HG03064 (cell line): ENCODE results near the gene CCT8.

Experiments used
- ATAC-seq: cut with Tn5 transposase; IDR thresholded peaks from one replicate; pipeline ENCODE4 v1.9.1; 2021; ENCODE audit warnings: low read depth; ENCODE audit not compliant: unreplicated experiment

CCT8 gene, protein sequence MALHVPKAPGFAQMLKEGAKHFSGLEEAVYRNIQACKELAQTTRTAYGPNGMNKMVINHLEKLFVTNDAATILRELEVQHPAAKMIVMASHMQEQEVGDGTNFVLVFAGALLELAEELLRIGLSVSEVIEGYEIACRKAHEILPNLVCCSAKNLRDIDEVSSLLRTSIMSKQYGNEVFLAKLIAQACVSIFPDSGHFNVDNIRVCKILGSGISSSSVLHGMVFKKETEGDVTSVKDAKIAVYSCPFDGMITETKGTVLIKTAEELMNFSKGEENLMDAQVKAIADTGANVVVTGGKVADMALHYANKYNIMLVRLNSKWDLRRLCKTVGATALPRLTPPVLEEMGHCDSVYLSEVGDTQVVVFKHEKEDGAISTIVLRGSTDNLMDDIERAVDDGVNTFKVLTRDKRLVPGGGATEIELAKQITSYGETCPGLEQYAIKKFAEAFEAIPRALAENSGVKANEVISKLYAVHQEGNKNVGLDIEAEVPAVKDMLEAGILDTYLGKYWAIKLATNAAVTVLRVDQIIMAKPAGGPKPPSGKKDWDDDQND

DNA sequence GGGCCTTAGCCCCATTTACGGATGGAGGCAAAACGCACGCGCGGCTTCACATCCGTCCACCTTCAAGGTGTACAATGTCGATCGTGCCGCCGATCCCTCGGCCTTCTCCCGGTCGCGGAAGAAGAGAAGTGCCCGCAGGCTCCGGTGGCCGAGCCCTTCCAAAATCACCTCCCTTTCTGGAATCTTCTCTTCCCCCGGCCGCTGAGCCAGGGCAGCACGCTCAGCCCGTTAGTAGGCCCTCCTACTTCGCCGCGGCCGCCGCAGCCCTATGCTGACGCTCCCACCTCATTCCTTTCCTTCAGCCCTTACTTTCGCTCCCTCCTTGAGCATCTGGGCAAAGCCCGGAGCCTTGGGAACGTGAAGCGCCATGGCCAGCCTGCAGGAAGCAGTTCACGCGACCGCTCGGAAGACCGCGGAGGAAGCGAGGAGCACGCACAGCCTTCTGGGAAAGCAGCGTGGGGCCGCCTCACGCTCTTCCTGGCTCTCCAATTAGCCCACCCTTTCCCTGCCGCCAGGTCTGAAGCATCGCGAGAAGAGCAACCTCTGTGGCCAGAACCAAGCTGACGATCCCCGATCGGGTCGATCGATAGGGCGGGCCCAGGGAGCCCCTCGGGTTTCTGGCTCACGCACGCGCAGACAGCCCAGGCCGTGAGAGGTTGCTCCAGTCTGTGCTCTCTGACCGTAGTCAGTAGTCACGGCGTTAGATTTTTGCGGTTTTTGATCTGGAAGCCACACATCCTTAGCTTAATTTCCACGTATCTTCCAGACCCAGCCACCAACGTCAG is at the start of gene CCT8:
CCT8 (minus strand) TSS at position 427 of the 785 bp plus-strand sequence; CDS start at position 369, 58 bp downstream.
- ATAC-seq: peak; percentile 87

DNA sequence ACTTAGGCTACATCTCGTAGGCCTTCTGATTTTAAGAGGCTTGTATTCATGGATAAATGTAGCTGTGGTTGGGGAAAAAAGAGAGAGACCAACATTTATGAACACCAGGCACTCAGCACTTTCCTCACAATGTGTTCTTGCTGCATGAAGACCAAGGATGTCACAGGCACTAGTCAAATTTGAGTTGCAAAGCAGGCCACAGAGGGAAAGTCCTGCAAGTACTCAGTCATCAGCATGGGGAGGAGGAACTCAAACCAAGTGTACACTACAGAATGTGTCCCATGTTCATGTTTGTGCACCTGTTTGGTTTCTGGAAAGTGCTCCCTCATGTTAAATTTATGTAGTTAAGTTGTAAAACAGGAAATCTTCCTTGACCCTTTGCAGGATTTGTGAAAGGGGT is 48.3 kb upstream of the CCT8 start:
- no peak for ATAC-seq

DNA sequence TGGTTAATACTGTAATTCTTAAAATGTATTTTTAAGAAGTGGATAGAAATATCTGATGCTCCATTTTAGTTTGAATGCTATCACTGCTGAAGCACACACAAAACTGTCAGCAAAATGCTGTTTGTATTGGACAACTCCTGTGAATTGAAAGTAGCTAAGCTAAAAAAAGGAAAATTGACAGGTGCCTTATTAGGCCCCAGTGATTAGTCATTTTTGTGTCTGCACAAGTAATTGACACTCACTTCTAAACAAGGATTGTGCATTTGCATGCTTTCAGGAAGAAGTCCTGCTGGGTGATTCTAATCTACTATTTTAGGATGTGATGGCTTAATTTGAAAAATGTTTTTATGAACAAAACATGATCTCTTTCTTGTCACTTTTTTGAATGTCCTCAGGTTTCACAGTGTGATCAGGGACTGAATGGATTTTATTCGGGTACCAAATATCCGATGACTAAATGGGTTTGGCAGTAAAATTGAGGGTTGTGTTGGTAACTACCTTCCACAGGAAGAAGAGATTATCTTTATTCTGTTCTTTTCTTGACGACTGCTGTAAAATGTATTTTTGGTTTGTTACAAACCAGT is 44.0 kb upstream of the CCT8 start:
- no peak for ATAC-seq

DNA sequence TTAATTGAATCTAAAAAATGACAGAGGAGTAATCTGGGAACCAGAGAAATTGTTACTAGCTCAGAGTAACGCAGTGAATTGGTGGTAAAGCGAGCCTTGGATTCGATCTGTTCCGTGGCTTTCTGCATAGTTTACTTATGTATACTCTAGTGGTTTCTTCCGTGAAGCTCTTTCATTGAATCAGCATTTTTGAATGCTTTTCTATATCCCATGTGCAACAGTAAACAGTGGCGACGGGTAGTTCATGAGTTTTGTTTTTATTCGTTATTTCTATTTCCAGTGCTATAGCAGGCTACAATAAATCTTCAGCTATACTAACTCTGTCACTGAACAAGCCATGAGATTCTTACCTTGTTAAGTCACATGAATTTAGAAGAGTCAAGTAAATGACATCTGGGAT is 42.5 kb upstream of the CCT8 start:
- no peak for ATAC-seq

DNA sequence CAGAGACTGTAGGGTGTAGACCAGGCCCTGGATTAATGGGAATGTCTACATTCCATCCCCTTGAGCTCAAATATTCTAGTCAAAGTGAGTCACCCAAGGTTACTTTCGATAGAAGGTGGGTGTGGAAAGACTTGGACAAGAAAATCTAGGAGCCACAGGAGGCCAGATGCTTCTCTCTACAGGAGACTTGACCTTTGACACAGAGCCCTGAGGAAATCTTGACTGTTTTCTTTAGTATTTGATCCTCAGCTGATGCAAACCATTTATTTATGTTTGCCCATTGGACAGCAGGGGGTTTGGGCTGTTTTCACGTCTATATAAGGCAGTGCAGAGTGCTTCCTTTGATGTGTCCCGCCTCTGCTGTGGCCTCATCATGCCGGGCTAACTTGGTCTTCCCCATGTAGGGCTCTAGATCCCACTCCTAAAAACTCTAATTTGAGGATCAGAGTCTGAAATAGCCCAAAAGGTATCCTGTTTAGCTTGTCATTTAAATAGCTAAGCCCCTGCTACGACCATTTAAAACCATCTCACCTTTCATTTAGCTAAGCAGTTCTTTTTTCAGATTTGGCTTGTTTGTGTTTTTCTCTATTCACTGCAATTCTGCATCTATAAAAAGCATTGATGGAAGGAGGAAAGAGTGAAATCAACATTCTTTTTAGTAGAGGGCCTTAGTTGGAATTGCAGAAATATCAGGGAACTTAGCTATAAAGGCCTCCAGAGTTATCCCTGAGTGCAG is 41.5 kb upstream of the CCT8 start:
- ATAC-seq: no peak

DNA sequence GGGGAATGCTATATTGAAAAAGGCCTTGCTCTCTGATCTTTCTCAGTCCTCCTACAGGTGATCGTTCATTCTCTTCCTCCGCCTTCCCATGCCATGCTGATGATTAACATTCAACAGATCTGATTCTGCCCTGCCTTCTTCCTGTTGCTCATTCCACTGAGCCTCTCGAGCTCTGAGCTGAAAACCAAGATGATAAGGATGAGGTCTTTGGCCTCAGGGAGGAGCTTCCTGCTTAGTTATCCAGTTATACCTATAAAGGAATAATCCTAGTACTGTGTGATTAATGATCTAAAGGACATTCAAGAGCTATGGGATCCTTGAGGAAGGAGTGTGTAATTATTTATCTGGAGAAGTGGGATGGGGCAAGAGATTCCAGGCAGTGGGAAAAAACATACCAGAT is 31.8 kb upstream of the CCT8 start:
- no peak for ATAC-seq

DNA sequence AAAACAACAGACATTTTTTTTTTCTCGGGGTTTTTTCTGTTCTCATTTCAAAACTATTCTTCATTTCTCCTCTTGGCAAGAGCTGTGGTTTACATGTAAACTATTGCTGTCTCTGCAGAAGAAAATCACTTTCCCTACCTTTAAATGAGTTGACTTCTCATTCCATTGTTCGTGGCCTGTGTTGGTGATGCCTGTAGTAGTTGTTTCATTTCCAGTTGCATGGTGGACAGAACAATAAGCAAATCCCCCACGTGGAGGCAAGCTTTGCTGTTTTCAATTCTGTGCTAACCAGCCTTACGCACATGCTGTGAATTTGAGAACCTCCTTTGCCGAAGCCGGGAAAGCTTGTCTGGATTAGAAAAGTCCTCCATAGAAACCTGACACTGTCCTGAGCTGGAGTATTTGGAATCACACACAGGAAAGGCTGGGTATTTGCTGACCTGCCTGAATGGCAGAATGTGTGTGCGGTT is 30.8 kb upstream of the CCT8 start:
- ATAC-seq: no peak

DNA sequence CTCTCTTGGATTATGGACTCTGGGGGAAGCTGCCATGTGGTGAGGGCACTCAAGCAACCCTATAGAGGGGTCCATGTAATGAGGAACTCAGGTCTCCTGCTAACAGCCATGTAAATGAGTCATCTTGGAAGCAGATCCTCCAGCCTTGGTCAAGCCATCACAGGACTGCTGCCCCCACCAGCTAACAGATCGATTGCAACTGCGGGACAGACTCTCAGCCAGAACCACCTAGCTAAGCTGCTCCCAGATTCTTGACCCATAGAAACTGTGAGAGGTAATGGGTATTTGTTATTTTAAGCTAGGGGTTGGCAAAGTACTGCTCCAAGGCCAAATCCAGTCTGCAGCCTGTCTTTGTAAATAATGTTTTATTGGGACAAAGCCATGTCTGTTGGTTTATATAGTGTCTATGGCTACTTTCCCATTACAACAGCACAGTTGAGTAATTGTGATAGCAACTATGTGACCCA is 29.4 kb upstream of the CCT8 start:
- no peak for ATAC-seq

DNA sequence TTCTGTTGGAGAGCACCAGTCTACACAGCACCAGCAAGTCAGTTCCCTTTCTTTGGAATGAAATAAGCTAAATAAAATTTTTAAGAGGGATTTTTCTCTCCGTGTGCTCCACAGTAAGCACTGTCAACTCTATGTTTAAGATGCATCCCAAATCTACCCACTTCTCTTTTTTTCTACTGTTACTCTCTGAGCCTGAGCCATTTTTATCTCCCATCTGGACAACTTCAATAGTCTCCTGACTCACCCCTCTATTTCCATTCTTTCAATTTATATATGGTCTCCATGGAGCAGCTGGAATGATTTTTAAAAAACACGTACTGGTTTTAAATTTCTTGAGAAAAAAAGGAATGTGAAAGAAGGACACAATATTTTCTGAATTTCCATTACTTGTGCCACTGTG is 24.7 kb upstream of the CCT8 start:
- ATAC-seq: no peak

DNA sequence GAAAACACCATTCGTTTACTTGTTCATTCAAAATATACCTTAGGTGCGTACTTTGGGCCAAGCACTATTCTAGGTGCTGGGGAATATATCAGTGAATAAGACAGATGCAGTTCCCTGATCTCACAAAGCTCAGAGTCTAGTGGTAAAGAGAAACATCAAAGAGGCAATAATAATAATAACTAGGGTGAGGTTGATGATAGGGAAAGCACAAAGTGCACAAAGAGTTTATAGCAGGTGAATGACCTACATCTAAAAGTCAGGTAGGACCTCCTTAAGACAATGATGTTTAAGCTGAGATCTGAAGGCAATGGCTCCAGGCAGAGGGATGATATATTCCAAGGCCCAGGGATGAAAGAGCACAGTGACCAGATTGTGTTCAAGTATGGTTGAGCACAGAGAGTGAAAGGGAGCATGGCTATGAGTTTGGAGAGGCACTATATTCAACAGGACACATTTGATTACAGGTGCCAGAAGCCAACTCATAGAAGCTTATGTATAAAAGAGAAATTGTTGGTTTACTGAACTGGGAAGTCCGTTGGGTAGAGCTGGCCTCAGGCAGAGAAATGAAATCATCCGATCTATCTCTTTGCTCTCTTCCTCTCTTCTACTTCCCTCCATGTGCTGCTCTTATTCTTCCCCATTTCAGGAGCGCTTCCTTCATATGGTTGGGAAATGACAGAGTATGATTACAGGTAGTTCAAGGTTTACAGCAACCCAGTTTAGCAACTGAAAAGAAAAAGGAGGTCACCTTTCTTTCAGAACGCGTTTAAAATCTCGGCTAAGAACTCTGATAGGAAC is 23.0 kb upstream of the CCT8 start:
- ATAC-seq: no peak

DNA sequence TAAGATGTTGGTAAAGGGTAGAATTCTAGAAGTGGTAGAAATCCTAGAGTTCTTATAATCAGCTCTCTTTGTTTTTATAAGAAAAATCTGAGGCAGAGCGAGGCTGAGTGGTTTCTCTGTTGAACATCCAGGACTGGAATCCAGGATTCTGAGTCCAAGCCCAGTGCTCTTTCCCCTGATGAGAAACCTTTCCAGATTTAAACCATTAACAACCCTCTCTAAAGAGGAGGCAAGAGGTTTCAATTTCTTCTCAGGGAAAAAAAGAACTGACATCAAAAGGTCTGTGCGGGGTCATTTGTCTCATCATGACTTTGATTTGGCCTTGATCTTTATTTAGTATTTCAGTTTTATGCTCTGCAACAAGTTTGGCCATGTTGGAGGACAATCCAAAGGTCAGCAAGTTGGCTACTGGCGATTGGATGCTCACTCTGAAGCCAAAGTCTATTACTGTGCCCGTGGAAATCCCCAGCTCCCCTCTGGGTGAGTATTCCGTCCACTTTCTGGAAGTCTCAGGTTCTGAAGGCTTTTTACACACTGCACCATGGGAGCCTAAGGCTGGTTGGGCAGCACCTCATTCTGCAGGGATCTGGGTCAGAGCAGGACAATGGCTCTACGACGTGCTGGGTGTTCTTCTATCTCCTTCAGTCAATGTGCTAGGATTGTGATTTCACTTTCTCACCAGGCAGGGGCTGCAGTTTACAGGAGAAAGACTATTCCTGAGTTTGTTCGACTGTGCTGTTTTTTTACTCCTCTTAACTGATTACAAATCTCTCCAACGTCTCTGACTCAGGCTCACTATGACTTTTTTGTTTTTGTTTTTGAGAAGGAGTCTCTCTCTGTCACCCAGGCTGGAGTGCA is 18.9 kb upstream of the CCT8 start:
- no peak for ATAC-seq

DNA sequence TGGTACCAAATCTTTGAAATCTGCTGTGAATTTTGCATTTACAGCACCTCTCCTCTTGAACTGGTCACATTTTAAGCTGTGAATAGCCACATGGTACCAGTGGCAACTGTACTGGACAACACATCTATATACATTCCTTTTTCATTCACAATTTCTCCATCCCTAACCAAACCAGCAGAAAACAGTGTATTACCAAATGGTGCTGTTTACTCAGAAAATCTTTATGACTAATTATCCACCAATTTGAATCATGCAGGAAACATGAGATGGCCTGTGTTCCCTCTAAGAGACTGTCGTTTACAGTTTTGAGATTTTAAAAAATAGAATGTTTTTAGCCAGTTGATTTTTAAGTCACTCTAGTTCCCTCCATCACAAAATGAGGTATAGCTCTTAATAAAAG is 17.6 kb upstream of the CCT8 start:
- no peak for ATAC-seq

DNA sequence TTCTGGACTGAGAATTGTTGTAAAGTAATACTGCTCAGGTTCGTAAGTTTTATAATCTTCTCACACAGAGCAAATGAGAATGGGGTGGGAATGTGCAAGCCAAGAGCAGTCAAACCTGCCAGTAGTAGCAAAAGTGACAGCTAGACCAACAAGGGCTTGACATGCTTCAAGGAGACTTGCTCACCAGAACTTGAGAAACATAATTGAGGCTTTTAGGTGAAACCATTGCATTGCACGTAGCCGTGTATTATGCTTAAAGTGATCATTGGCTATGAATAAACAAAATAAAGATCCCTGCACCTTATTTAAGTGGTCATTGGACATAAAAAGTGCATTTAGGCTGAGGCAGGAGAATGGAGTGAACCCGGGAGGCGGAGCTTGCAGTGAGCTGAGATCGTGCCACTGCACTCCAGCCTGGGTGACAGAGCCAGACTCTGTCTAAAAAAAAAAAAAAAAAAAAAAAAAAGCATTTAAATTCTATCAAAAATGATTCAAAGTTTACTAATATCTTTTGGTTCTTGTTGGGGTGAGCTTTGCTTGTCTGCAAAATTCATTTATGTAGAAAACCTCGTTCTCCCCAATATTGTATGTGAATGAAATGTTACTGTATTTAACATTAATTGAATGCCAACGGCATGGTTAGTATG is 11.8 kb upstream of the CCT8 start:
- no peak for ATAC-seq

DNA sequence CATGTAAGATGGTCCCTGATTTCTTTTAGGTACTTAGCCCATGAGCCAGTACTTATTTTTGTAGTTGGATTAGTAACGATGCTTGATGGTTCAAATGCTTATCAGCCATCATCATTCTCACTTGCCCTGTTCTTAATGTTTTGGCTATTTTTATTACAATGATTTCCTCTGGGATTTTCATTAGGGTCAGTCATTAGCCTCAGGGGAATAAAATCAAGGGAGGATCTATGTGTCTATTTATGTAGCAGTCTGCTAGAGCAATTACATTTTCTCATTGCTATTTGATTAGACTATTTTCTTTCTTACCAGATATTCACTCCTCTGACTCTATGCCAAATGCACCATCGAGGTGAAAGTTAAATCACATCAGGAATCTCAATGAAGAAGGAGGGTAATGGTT is 10.9 kb upstream of the CCT8 start:
- ATAC-seq: no peak

DNA sequence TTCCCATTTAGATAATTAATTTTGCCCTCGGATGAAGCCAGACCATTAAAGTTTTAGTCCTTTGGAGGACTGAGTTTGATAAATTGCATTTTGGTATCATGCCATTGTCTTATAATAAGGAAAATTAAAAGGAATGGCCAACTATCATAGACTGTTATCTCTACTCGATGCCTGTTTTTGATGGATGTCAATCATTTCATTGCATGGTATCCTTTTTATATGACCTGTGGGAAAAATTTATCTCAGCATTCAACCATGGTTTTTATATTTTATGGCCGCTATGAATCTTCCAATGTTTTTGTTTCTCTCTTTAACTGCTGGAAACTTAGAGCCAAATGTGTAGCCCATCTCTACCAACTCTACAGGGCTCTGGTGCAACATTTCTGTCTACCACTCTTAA is 9.9 kb upstream of the CCT8 start:
- ATAC-seq: no peak

DNA sequence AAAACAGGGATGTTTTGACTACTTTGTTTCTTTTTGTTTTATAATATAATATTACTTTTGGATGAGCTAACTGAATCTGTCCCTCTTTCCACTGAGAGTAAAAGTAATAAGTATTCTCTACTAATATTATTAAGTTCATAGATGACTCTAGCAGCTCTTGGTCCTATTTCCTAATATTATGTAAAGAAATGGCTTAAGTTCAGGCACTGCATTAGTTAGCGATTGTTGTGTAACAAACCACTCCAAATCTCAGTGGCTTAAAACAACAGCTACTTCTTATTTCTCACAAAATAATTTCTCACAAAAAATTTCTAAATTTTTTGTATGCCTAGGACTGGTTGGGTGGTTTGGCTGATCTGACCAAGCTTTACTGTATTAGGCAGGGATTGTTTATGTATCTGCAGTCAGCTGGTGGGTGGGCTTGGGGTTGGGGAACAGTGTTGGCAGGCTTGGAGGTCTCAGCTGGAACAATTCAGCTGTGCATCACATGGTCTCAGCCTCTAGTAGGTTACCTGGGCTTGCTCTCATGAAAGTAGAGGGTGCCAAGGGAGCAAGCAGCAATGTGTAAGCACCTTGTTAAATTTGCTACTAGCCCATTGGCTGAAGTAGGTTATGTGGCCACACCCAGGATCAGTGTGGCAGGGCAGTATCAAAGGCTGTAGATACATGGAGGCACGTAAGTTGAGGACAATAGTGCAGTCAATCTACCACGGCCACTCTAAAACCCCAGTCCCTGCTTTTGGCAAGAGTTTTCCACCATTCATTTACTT is 8.8 kb upstream of the CCT8 start:
- ATAC-seq: no peak

DNA sequence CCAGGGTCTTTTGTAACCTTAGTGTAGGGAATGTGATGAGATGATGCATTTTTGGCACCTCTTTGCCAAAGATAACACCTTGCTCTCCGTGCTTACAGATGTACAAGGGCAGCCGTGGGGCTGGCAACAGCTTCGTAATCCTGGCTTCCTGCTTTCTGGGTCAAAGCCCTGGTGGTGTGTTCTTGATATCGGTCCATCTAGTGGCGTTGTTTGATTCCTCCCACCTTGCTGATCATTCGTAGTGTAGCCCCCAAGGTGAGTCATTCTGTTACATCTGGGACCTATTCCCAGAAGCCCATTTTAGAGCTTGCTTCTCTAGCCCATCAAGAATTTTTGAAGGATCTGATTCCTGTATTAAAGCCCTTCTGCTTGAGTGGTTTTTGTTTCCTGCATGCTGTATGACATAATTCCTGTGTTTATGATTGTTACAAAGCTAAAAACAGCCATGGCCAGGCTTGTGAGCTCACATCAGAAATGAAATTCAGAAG is 7.0 kb upstream of the CCT8 start:
- no peak for ATAC-seq
